ENCODE results near the gene GALNTL6.

GRCh38 chr4:172011196-172011595 lies 198.0 kb downstream of the GALNTL6 start:
- TF ChIP-seq CTCF (IDR thresholded peaks at IDR 0.05; ENCODE audit: insufficient read depth, low read length): no peak
- no peak for TF ChIP-seq GABPA (IDR thresholded peaks at IDR 0.05; ENCODE audit: low read depth)
- TF ChIP-seq REST (IDR thresholded peaks at IDR 0.05; ENCODE audit: insufficient replicate concordance, low read depth): no peak
- no peak for TF ChIP-seq POLR2AphosphoS5 (IDR thresholded peaks at IDR 0.05; ENCODE audit: low read depth)

All from HL-60 (cell line).